Measurements from ENCODE around the gene MTX2. TPM values are rescaled to one million over a fixed set of nuclear protein-coding genes. Genes with fewer than 3 reads are reported as not detected.
"Not testable (repeated sequence)": the region's sequence is repeated elsewhere in the genome, so short reads cannot be mapped to it uniquely, and the experiment has no call there.

Gene MTX2
- total and polyA plus RNA-seq, 4 donors, result 18.0 to 31.3 (median 22.5) TPM

- Histone ChIP-seq H3K9me3 (ENCODE audit: control insufficient read depth, low read length) (no peaks in the 10 kb centered on the region), H3K27me3 (ENCODE audit: control insufficient read depth in 1 of 2, insufficient read depth in 2 of 2, low read length in 1 of 2) (no peaks in the 10 kb centered on the region), H3K4me3 (ENCODE audit: low read length in 2 of 2) (no peak overlapping the region), H3K4me1 (ENCODE audit: control insufficient read depth in 1 of 2, insufficient read depth in 2 of 2, low read length in 2 of 2) (no peaks in the 10 kb centered on the region), H3K27ac (ENCODE audit: low read depth in 1 of 2, low read length in 2 of 2) (no peak overlapping the region), H3K36me3 (ENCODE audit: control insufficient read depth in 1 of 2, insufficient read depth in 2 of 2, low read length in 1 of 2) (no peaks in the 10 kb centered on the region)
- ATAC-seq (ENCODE audit: low FRiP score), result no peak
- intact Hi-C loops (cut with DNase I), result no loop called here
- no peak for DNase-seq
- 51 to 59% methylated on average over 13 of the region's 13 CpGs for WGBS, 2 donors
Measured at GRCh38 chr2:176370467-176371171, 101.4 kb downstream of the MTX2 start.

GRCh38 chr2:176373155-176373554 is 103.9 kb downstream of the MTX2 start:
- DNase-seq; H3K27ac ChIP-seq (ENCODE audit: low read depth in 1 of 2, low read length in 2 of 2); H3K4me1 ChIP-seq (ENCODE audit: control insufficient read depth in 1 of 2, insufficient read depth in 2 of 2, low read length in 2 of 2); ATAC-seq (ENCODE audit: low FRiP score); H3K36me3 ChIP-seq (ENCODE audit: control insufficient read depth in 1 of 2, insufficient read depth in 2 of 2, low read length in 1 of 2); H3K9me3 ChIP-seq (ENCODE audit: control insufficient read depth, low read length); H3K4me3 ChIP-seq (ENCODE audit: low read length in 2 of 2); intact Hi-C loops (cut with DNase I); H3K27me3 ChIP-seq (ENCODE audit: control insufficient read depth in 1 of 2, insufficient read depth in 2 of 2, low read length in 1 of 2): not testable (repeated sequence)
- WGBS, 2 donors, result 74 to 75% methylated on average over 1 of the region's 1 CpG

- Histone ChIP-seq H3K4me3 (ENCODE audit: low read length in 2 of 2) (no peak overlapping the region), H3K4me1 (ENCODE audit: control insufficient read depth in 1 of 2, insufficient read depth in 2 of 2, low read length in 2 of 2) (no peaks in the 10 kb centered on the region), H3K9me3 (ENCODE audit: control insufficient read depth, low read length) (no peaks in the 10 kb centered on the region), H3K27ac (ENCODE audit: low read depth in 1 of 2, low read length in 2 of 2) (no peak overlapping the region), H3K27me3 (ENCODE audit: control insufficient read depth in 1 of 2, insufficient read depth in 2 of 2, low read length in 1 of 2) (peaks cover 0 to 1% of the 10 kb centered on the region in 2 donors), H3K36me3 (ENCODE audit: control insufficient read depth in 1 of 2, insufficient read depth in 2 of 2, low read length in 1 of 2) (no peaks in the 10 kb centered on the region)
- no peak for ATAC-seq (ENCODE audit: low FRiP score)
- WGBS, 2 donors, result 94 to 95% methylated on average over 1 of the region's 1 CpG
- DNase-seq, result no peak
- intact Hi-C loops (cut with DNase I), result no loop called here
Measured at GRCh38 chr2:176378323-176378722, 109.1 kb downstream of the MTX2 start.

GRCh38 chr2:176380341-176380740 is 111.1 kb downstream of the MTX2 start:
- 90 to 97% methylated on average over 1 of the region's 1 CpG for WGBS, 2 donors
- intact Hi-C loops (cut with DNase I), result no loop called here
- Histone ChIP-seq H3K36me3 (ENCODE audit: control insufficient read depth in 1 of 2, insufficient read depth in 2 of 2, low read length in 1 of 2) (no peaks in the 10 kb centered on the region), H3K27me3 (ENCODE audit: control insufficient read depth in 1 of 2, insufficient read depth in 2 of 2, low read length in 1 of 2) (peaks cover 0 to 1% of the 10 kb centered on the region in 2 donors), H3K9me3 (ENCODE audit: control insufficient read depth, low read length) (no peaks in the 10 kb centered on the region), H3K4me3 (ENCODE audit: low read length in 2 of 2) (no peak overlapping the region), H3K4me1 (ENCODE audit: control insufficient read depth in 1 of 2, insufficient read depth in 2 of 2, low read length in 2 of 2) (no peaks in the 10 kb centered on the region), H3K27ac (ENCODE audit: low read depth in 1 of 2, low read length in 2 of 2) (no peak overlapping the region)
- no peak for DNase-seq
- no peak for ATAC-seq (ENCODE audit: low FRiP score)

- Histone ChIP-seq H3K4me1 (ENCODE audit: control insufficient read depth in 1 of 2, insufficient read depth in 2 of 2, low read length in 2 of 2) (no peaks in the 10 kb centered on the region), H3K27me3 (ENCODE audit: control insufficient read depth in 1 of 2, insufficient read depth in 2 of 2, low read length in 1 of 2) (peaks cover 0 to 1% of the 10 kb centered on the region in 2 donors), H3K27ac (ENCODE audit: low read depth in 1 of 2, low read length in 2 of 2) (no peak overlapping the region), H3K9me3 (ENCODE audit: control insufficient read depth, low read length) (no peaks in the 10 kb centered on the region), H3K4me3 (ENCODE audit: low read length in 2 of 2) (no peak overlapping the region), H3K36me3 (ENCODE audit: control insufficient read depth in 1 of 2, insufficient read depth in 2 of 2, low read length in 1 of 2) (no peaks in the 10 kb centered on the region)
- ATAC-seq (ENCODE audit: low FRiP score), result no peak
- intact Hi-C loops (cut with DNase I), result no loop called here
- no peak for DNase-seq
Measured at GRCh38 chr2:176383100-176383499, 113.9 kb downstream of the MTX2 start.

GRCh38 chr2:176383836-176384442 is 114.7 kb downstream of the MTX2 start:
- Histone ChIP-seq H3K4me1 (ENCODE audit: control insufficient read depth in 1 of 2, insufficient read depth in 2 of 2, low read length in 2 of 2) (no peaks in the 10 kb centered on the region), H3K9me3 (ENCODE audit: control insufficient read depth, low read length) (no peaks in the 10 kb centered on the region), H3K36me3 (ENCODE audit: control insufficient read depth in 1 of 2, insufficient read depth in 2 of 2, low read length in 1 of 2) (no peaks in the 10 kb centered on the region), H3K27me3 (ENCODE audit: control insufficient read depth in 1 of 2, insufficient read depth in 2 of 2, low read length in 1 of 2) (peaks cover 0 to 1% of the 10 kb centered on the region in 2 donors), H3K27ac (ENCODE audit: low read depth in 1 of 2, low read length in 2 of 2) (no peak overlapping the region), H3K4me3 (ENCODE audit: low read length in 2 of 2) (no peak overlapping the region)
- 80% methylated on average over 3 of the region's 3 CpGs for WGBS, 2 donors
- intact Hi-C loops (cut with DNase I), result no loop called here
- DNase-seq, result no peak
- ATAC-seq (ENCODE audit: low FRiP score), result no peak

- Histone ChIP-seq H3K27ac (ENCODE audit: low read depth in 1 of 2, low read length in 2 of 2) (no peak overlapping the region), H3K4me3 (ENCODE audit: low read length in 2 of 2) (no peak overlapping the region), H3K4me1 (ENCODE audit: control insufficient read depth in 1 of 2, insufficient read depth in 2 of 2, low read length in 2 of 2) (peaks cover 1 to 4% of the 10 kb centered on the region in 2 donors), H3K36me3 (ENCODE audit: control insufficient read depth in 1 of 2, insufficient read depth in 2 of 2, low read length in 1 of 2) (no peaks in the 10 kb centered on the region), H3K9me3 (ENCODE audit: control insufficient read depth, low read length) (no peaks in the 10 kb centered on the region), H3K27me3 (ENCODE audit: control insufficient read depth in 1 of 2, insufficient read depth in 2 of 2, low read length in 1 of 2) (peaks cover 0 to 1% of the 10 kb centered on the region in 2 donors)
- intact Hi-C loops (cut with DNase I), result no loop called here
- 83 to 85% methylated on average over 2 of the region's 2 CpGs for WGBS, 2 donors
- ATAC-seq (ENCODE audit: low FRiP score) (no peak), DNase-seq (no peak)
Measured at GRCh38 chr2:176385219-176385759, 116.0 kb downstream of the MTX2 start.

GRCh38 chr2:176385838-176386237 is 116.6 kb downstream of the MTX2 start:
- 55 to 56% methylated on average over 2 of the region's 2 CpGs for WGBS, 2 donors
- peaks cover 0 to 1% of the 10 kb centered on the region in 2 donors for H3K27me3 ChIP-seq (ENCODE audit: control insufficient read depth in 1 of 2, insufficient read depth in 2 of 2, low read length in 1 of 2)
- ATAC-seq (ENCODE audit: low FRiP score) (no peak), DNase-seq (no peak)
- no peak overlapping the region for H3K4me3 ChIP-seq (ENCODE audit: low read length in 2 of 2)
- H3K27ac ChIP-seq (ENCODE audit: low read depth in 1 of 2, low read length in 2 of 2), result no peak overlapping the region
- intact Hi-C loops (cut with DNase I), result no loop called here
- H3K9me3 ChIP-seq (ENCODE audit: control insufficient read depth, low read length), result no peaks in the 10 kb centered on the region
- H3K36me3 ChIP-seq (ENCODE audit: control insufficient read depth in 1 of 2, insufficient read depth in 2 of 2, low read length in 1 of 2), result no peaks in the 10 kb centered on the region
- peaks cover 5 to 8% of the 10 kb centered on the region in 2 donors for H3K4me1 ChIP-seq (ENCODE audit: control insufficient read depth in 1 of 2, insufficient read depth in 2 of 2, low read length in 2 of 2)
